ENCODE measurements around the gene PIK3R3.

- TF ChIP-seq POLR2AphosphoS5 (IDR thresholded peaks at IDR 0.05) (no peak), CTCF (IDR thresholded peaks at IDR 0.05) (no peak), POLR2A (IDR thresholded peaks at IDR 0.05) (no peak), EP300 (IDR thresholded peaks at IDR 0.05) (no peak)
Observed at GRCh38 chr1:46058936-46059335, 73.5 kb downstream of the PIK3R3 start.
